Measurements from ENCODE around the gene COX5A.
A peak's percentile ranks its signal among the peaks of the same experiment; 100 is the strongest.
"Not testable (repeated sequence)": the region's sequence is repeated elsewhere in the genome, so short reads cannot be mapped to it uniquely, and the experiment has no call there.

The COX5A gene

DNA sequence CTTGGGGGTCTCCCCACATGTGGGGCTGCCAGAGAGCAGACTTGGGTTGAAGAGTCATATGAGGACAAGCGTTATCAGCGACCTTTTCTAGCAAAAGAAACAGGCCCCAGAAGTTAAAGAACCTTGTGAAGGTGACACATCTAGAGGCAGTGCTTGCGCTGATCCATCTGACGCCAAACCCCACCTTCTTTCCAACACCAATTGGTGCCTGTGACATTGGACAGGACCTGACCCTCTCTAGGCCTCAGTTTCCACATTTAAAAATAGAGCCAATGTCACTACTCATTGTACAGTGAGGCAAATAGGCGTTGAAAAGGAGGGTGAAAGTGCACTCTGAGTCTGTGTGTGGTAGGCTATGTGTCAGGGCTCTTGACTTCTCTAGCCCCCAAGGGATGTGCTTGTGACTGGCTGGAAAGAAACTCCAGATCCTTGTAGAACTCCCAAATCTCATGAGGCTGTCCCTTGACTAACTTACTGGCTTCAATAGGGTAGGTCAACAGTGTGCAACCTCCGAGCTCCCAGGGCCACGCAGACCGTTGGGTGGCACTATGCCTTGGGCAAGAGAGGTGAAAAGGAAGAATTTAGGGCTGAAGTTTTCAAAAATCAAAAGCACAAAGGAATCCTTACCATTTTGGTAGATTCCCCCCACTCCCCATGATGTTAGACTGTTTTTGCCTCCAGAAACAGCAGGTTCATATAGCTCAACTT, 30.6 kb downstream of the COX5A start:
- Histone ChIP-seq H3K27me3 (ENCODE audit: control insufficient read depth, insufficient read depth, low read length) (no peaks in the 10 kb centered on the region), H3K36me3 (ENCODE audit: control insufficient read depth, insufficient read depth, low read length) (peaks cover 19% of the 10 kb centered on the region)

DNA sequence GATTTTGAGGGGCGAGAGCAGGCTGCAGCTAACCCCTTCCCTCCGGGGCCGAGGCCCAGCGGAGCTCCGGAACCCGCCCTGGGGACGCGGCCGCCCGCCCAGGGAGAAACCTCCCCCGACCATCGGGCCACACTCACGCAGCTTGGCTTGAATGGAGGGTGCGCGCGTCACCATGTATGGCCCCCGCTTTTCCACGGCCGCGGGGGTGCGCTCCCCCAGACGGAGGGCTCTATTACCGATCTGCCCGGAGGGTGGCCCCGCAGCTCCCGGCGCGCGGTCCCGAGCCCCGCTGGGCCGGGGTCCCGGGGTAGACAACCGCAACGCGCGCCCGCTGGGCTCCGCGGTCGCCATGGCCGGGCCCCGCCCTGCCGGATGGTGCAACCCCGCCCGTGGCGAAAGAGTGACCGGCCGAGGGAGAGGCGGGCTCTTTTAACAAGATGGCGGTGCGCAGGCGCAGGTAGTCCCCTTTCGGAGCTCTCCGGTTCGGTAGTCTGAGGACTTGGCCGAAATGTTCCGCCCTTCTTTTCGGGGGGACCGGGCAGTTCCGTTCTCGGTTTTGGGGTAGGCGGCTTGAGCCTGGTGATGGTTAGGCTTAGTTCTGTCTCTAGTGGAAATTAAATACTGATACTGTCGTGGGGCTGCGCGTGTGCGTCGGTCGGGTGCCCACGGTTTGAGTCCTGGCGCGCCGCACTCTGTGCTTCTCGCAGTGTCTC, 31.3 kb downstream of the COX5A start, which contains the start of gene FAM219B:
TSS of gene FAM219B (minus strand) at position 402 of the 713 bp plus-strand sequence. CDS start at position 351, 51 bp downstream.
- no peaks in the 10 kb centered on the region for H3K9me3 ChIP-seq (ENCODE audit: control insufficient read depth, insufficient read depth, low read length)
- no peaks in the 10 kb centered on the region for H3K4me1 ChIP-seq (ENCODE audit: control insufficient read depth, insufficient read depth, low read length)
- H3K36me3 ChIP-seq (ENCODE audit: control insufficient read depth, insufficient read depth, low read length) = peaks cover 21% of the 10 kb centered on the region
- peak within 1 kb of the TSS; percentile 93 for H3K4me3 ChIP-seq (ENCODE audit: low read depth, low read length)
- H3K27me3 ChIP-seq (ENCODE audit: control insufficient read depth, insufficient read depth, low read length) = no peaks in the 10 kb centered on the region
- peak within 1 kb of the TSS; percentile 84 for H3K9ac ChIP-seq (ENCODE audit: low read depth, low read length)

More for the DNA sequence above, 30.6 kb downstream of the COX5A start:
- Histone ChIP-seq H3K9me3 (ENCODE audit: control insufficient read depth, insufficient read depth, low read length) (no peaks in the 10 kb centered on the region), H3K4me3 (ENCODE audit: low read depth, low read length) (peak overlapping the region; percentile 93), H3K9ac (ENCODE audit: low read depth, low read length) (peak overlapping the region; percentile 84), H3K4me1 (ENCODE audit: control insufficient read depth, insufficient read depth, low read length) (no peaks in the 10 kb centered on the region)

DNA sequence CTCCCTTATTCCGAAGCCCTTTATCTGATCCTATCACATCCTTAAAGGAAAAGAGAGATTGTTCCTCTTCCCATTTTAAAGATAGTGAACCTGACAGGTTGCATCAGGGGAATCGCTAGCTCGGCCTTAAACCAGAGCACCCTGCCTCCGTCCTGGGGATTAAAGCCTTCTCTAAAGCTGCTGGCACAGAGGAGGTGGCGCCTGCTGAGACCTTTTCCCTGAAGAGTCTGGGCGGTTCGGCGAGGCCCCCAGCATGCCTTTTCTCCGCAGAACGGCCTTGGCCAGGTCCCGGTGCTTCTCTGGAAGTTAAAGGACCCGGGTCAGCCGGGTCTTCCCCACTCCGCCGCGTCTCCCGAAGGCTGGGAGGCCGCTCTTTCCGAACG, 31.8 kb downstream of the COX5A start:
- Histone ChIP-seq H3K36me3 (ENCODE audit: control insufficient read depth, insufficient read depth, low read length) (peaks cover 21% of the 10 kb centered on the region), H3K9me3 (ENCODE audit: control insufficient read depth, insufficient read depth, low read length) (no peaks in the 10 kb centered on the region), H3K27me3 (ENCODE audit: control insufficient read depth, insufficient read depth, low read length) (no peaks in the 10 kb centered on the region), H3K4me3 (ENCODE audit: low read depth, low read length) (peak overlapping the region; percentile 93), H3K4me1 (ENCODE audit: control insufficient read depth, insufficient read depth, low read length) (no peaks in the 10 kb centered on the region), H3K9ac (ENCODE audit: low read depth, low read length) (peak overlapping the region; percentile 83)

DNA sequence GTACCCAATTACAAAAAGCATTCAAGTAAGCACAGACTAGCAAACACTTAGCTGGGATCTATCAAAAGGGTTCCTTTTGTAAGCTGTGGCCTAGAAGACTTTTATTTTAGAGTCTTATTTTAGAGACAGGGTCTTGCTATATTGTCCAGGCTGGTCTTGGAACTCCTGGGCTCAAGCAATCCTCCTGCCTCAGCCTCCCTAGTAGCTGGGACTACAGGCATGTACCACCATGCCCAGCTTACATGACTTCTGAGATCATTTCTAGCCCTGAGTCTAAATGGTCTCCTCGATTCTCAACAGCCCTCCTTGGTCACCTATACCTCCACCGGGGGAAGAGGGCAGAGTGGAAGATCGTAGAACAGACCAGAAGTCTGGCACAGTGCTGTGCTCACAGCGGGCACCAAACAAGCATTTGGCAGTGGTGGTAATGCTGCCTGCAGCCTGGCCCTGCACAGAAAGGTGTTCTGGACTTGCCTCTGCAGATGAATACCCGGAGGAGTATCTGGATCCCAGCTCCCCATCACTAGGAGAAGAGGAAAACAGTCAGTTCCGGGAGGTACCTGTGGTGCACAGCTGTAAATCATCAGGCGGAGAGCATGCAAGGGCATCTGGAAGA, 33.6 kb downstream of the COX5A start:
- H3K9me3 ChIP-seq (ENCODE audit: control insufficient read depth, insufficient read depth, low read length) = no peaks in the 10 kb centered on the region
- no peaks in the 10 kb centered on the region for H3K4me1 ChIP-seq (ENCODE audit: control insufficient read depth, insufficient read depth, low read length)
- peaks cover 31% of the 10 kb centered on the region for H3K36me3 ChIP-seq (ENCODE audit: control insufficient read depth, insufficient read depth, low read length)
- no peak overlapping the region for H3K4me3 ChIP-seq (ENCODE audit: low read depth, low read length)
- H3K9ac ChIP-seq (ENCODE audit: low read depth, low read length) = no peak overlapping the region
- no peaks in the 10 kb centered on the region for H3K27me3 ChIP-seq (ENCODE audit: control insufficient read depth, insufficient read depth, low read length)

DNA sequence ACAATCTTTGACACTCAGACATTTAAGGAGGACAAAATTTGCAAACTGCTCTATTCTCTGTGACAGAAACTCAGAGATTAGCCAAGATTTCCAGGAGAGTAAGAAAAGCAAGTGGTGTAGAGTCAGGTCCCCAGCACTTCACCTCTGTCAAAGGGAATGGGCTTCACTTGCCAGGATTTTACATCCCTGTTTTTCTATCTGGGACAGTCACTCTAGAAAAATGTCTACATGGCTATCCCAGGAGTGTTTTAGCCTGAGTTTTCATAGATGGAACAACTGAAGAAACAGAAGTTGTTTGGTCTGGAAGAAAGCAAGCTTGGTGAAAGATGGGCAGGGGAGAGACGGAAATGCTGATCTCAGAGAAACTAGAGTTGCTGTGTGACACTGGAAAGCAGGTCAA, 34.2 kb downstream of the COX5A start:
- no peak overlapping the region for H3K9ac ChIP-seq (ENCODE audit: low read depth, low read length)
- H3K36me3 ChIP-seq (ENCODE audit: control insufficient read depth, insufficient read depth, low read length) = peaks cover 31% of the 10 kb centered on the region
- H3K4me3 ChIP-seq (ENCODE audit: low read depth, low read length) = no peak overlapping the region
- no peaks in the 10 kb centered on the region for H3K27me3 ChIP-seq (ENCODE audit: control insufficient read depth, insufficient read depth, low read length)
- H3K9me3 ChIP-seq (ENCODE audit: control insufficient read depth, insufficient read depth, low read length) = no peaks in the 10 kb centered on the region
- no peaks in the 10 kb centered on the region for H3K4me1 ChIP-seq (ENCODE audit: control insufficient read depth, insufficient read depth, low read length)

DNA sequence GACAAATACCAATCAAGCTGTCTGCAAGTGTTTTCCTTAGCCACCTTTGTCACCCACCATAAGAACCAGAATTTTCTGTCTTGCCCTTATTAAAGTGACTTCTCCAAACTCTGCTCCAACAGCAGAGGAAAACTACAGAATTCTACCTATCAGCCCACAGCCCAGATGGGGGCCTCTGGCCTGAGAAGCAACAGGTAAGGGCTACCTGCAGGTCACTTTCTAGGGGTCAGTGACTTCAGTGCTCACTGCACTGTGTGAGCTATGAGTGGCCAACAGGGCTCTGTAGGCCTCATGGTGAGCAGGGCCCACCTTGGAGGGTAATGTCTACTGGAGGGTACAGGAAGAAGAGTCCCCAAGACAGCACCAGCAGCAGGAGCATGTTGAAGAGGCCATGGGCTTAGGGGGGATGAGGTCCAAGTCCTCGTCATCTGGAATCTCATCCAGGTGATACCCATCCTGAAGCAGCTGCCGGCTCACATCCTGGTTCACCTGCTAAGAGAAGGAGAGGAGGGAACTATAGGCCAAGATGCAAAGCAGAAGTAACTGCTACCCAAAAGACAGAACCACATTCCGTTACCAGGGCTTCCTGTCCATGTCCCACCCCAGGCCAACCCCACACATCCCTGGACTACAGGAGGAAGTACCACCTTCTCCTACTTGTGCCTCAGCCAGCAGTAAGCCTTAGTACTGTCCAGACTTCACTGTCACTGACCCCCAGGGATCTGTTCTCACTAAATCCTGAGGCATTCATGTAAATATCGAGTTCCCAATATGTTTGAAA, 35.4 kb downstream of the COX5A start:
- H3K36me3 ChIP-seq (ENCODE audit: control insufficient read depth, insufficient read depth, low read length) = peaks cover 34% of the 10 kb centered on the region
- no peaks in the 10 kb centered on the region for H3K4me1 ChIP-seq (ENCODE audit: control insufficient read depth, insufficient read depth, low read length)
- H3K9me3 ChIP-seq (ENCODE audit: control insufficient read depth, insufficient read depth, low read length) = no peaks in the 10 kb centered on the region
- H3K27me3 ChIP-seq (ENCODE audit: control insufficient read depth, insufficient read depth, low read length) = no peaks in the 10 kb centered on the region
- no peak overlapping the region for H3K9ac ChIP-seq (ENCODE audit: low read depth, low read length)
- H3K4me3 ChIP-seq (ENCODE audit: low read depth, low read length) = no peak overlapping the region

DNA sequence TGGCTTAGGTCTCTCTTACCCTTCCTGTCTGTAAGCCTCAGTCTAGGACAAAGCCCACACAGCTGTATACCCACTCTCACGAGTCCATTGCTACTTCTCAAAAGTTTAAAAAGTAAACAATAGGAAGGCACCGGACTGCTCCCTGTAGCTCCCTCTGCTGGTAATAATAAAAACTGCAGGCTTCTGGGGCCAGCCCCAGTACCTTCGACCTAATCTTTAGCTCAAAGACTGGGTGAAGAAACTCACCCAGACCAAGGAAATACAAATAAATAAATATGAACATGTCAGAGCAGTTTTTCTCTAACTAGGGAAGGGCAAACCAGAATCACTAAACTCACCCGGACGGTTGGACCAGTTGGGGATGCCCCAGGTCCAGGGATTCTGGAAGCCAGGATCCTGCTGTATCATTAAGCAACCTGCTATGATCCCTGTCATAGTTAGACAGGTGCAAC, 36.2 kb downstream of the COX5A start:
- Histone ChIP-seq H3K9me3 (ENCODE audit: control insufficient read depth, insufficient read depth, low read length) (no peaks in the 10 kb centered on the region), H3K27me3 (ENCODE audit: control insufficient read depth, insufficient read depth, low read length) (no peaks in the 10 kb centered on the region), H3K9ac (ENCODE audit: low read depth, low read length) (no peak overlapping the region), H3K36me3 (ENCODE audit: control insufficient read depth, insufficient read depth, low read length) (peaks cover 34% of the 10 kb centered on the region), H3K4me3 (ENCODE audit: low read depth, low read length) (no peak overlapping the region), H3K4me1 (ENCODE audit: control insufficient read depth, insufficient read depth, low read length) (no peaks in the 10 kb centered on the region)

DNA sequence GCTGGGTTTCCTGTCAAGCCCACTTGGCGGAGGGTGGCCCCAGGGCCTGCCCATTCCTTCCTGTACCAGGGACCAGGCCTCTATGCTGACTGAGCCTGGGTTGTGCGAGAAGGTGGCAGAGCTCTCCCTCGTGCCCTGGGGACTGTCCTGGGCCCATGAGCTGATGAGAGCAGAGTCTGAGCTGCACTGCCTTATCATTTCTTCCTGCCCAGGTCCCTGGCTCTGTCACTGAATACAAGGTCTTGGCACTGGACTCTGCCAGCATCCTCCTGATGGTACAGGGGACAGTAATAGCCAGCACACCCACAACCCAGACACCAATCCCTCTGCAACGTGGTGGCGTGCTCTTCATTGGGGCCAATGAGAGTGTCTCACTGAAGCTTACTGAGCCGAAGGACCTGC, 40.6 kb downstream of the COX5A start:
- Histone ChIP-seq H3K4me3 (ENCODE audit: low read depth, low read length) (no peak overlapping the region), H3K9ac (ENCODE audit: low read depth, low read length) (no peak overlapping the region), H3K27me3 (ENCODE audit: control insufficient read depth, insufficient read depth, low read length) (no peaks in the 10 kb centered on the region), H3K36me3 (ENCODE audit: control insufficient read depth, insufficient read depth, low read length) (peaks cover 29% of the 10 kb centered on the region), H3K9me3 (ENCODE audit: control insufficient read depth, insufficient read depth, low read length) (no peaks in the 10 kb centered on the region), H3K4me1 (ENCODE audit: control insufficient read depth, insufficient read depth, low read length) (no peaks in the 10 kb centered on the region)

DNA sequence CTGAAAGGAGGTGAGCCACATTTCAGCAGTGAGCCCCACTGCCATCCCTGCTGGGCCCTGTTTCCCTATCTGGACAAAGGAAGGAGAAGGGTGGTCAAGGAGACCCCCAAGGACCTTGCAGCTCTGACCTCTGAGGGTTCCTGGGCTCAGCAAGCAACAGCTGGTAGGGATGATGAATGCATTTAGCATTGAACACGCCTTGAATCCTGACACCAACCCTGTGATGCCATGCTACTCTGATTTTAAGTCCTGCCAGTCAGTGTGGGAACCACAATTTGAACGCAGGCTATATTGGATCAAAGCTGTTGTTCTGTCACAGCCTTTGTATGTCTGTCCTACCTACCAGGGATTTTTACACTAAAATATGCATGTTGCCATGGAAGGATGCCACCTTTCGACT, 41.6 kb downstream of the COX5A start:
- no peak overlapping the region for H3K4me3 ChIP-seq (ENCODE audit: low read depth, low read length)
- H3K36me3 ChIP-seq (ENCODE audit: control insufficient read depth, insufficient read depth, low read length) = peaks cover 27% of the 10 kb centered on the region
- no peaks in the 10 kb centered on the region for H3K27me3 ChIP-seq (ENCODE audit: control insufficient read depth, insufficient read depth, low read length)
- H3K4me1 ChIP-seq (ENCODE audit: control insufficient read depth, insufficient read depth, low read length) = no peaks in the 10 kb centered on the region
- no peaks in the 10 kb centered on the region for H3K9me3 ChIP-seq (ENCODE audit: control insufficient read depth, insufficient read depth, low read length)
- no peak overlapping the region for H3K9ac ChIP-seq (ENCODE audit: low read depth, low read length)

DNA sequence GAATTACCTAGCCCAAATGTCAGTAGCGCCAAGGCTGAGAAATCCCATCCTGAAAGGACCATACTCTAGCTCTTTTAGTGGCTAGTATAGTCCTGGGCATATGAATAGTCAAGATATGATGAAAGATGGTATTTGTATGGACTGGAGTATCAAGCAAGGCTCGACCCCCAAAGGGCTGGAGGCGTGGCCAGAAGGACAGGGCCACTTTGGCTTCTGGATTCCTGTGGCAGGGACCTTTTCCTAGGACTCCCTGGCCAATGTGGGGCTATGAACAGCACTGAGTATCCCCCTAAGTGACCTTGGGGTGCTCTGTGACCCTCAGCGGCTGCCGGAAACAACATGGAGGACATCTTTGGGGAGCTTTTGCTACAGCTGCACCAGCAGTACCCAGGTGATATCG, 42.0 kb downstream of the COX5A start:
- Histone ChIP-seq H3K9me3 (ENCODE audit: control insufficient read depth, insufficient read depth, low read length) (no peaks in the 10 kb centered on the region), H3K9ac (ENCODE audit: low read depth, low read length) (no peak overlapping the region), H3K27me3 (ENCODE audit: control insufficient read depth, insufficient read depth, low read length) (no peaks in the 10 kb centered on the region), H3K36me3 (ENCODE audit: control insufficient read depth, insufficient read depth, low read length) (peaks cover 25% of the 10 kb centered on the region), H3K4me1 (ENCODE audit: control insufficient read depth, insufficient read depth, low read length) (no peaks in the 10 kb centered on the region), H3K4me3 (ENCODE audit: low read depth, low read length) (no peak overlapping the region)

DNA sequence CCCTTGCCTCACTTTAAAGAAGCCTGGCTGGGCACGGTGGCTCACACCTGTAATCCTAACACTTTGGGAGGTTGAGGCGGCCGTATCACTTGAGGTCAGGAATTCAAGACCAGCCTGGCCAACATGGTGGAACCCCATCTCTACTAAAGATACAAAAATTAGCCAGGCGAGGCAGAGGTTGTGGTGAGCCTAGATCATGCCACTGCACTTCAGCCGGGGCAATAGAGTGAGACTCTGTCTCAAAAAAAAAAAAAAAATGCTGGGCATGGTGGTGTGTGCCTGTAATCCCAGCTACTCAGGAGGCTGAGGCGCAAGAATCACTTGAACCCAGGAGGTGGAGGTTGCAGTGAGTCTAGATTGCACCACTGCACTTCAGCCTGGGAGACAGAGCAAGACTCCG, 43.5 kb downstream of the COX5A start:
- H3K4me1 ChIP-seq (ENCODE audit: control insufficient read depth, insufficient read depth, low read length); H3K27me3 ChIP-seq (ENCODE audit: control insufficient read depth, insufficient read depth, low read length); H3K4me3 ChIP-seq (ENCODE audit: low read depth, low read length); H3K9ac ChIP-seq (ENCODE audit: low read depth, low read length); H3K9me3 ChIP-seq (ENCODE audit: control insufficient read depth, insufficient read depth, low read length): not testable (repeated sequence)
- H3K36me3 ChIP-seq (ENCODE audit: control insufficient read depth, insufficient read depth, low read length) = peaks cover 20% of the 10 kb centered on the region
